Activated naive CD4-positive, alpha-beta T cell treated with anti-CD3 and anti-CD28 coated beads, Interleukin-2, amount 50 U/mL, for 16 hours (primary cell): Measurements from ENCODE around the gene RAB33B.

Experiments used
- DNase-seq: peaks from one replicate; pipeline ENCODE4 v3.0.0-alpha.2; 2020

Gene RAB33B

GRCh38 chr4:139511320-139511719 is 57.4 kb downstream of the RAB33B start:
- DNase-seq, result no peak

GRCh38 chr4:139514382-139515059 is 60.6 kb downstream of the RAB33B start:
- no peak for DNase-seq

GRCh38 chr4:139515531-139515958 is 61.6 kb downstream of the RAB33B start:
- DNase-seq, result no peak

GRCh38 chr4:139521754-139522401 is 68.0 kb downstream of the RAB33B start:
- no peak for DNase-seq

GRCh38 chr4:139522457-139522856 is 68.5 kb downstream of the RAB33B start:
- no peak for DNase-seq

- DNase-seq, result no peak
These were observed 69.2 kb downstream of the RAB33B start for GRCh38 chr4:139523076-139523475.

GRCh38 chr4:139524062-139524631 is 70.2 kb downstream of the RAB33B start:
- DNase-seq, result no peak

GRCh38 chr4:139525414-139525813 is 71.5 kb downstream of the RAB33B start:
- DNase-seq, result no peak
